HG03039 (cell line): Measurements from ENCODE around the gene ERC1.

ENCODE experiments used
- ATAC-seq: cut with Tn5 transposase; IDR thresholded peaks from one replicate; pipeline ENCODE4 v1.9.1; 2021; ENCODE audit warnings: mild to moderate bottlenecking, moderate library complexity; ENCODE audit not compliant: unreplicated experiment

The ERC1 gene

GRCh38 chr12:1377117-1377516 lies 386.1 kb downstream of the ERC1 start:
- no peak for ATAC-seq

DNA sequence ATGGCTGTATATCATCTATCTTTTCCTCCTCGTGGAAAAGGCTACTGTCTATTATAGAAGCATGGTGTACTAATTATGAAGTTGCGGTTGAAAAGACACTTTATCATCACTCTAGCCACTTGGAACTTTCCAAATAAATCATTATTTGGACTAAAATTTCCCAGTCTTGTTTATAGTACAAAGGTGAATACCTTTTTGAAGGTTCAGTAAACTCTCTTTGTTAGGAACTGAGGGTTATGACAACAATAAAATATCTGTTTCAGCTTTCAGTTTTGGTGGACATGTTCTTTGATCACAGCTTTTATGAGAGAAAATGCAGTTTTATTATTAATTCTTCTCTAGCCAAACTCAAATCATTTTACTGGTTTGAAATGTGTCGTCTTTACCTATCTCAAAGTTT lies 386.7 kb downstream of the ERC1 start:
- ATAC-seq = no peak

DNA sequence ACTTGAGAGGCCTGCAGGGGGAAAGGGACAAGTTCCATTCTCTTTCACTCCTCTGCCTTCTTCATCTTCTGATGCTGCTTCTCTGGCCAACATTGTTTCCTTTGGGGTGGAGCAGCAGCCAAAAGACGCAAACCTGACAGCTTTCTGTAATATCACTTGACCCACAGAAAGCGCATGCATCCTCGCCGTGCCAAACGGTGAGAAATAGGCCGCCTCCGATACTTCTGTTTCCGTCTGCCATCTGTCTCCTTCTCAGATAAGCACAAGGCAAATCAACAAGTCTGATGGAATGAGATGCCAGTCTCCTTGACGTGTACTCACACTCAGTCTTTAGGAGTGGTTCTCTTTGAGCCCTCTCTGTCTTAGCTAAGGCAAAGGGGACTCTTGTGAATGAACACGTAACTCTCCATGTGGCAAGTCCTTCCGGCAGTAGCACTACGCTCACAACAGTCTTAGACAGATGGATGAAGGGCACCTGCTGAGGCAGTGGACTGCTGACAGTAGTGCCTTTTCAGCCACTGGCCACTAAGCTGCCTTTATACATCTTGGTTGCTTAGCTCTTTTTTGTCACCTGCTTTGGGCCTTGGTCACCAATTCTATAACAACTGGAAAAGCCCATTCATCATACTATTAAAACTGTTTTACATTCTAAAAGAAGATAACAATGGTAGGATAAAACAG lies 389.3 kb downstream of the ERC1 start:
- no peak for ATAC-seq

DNA sequence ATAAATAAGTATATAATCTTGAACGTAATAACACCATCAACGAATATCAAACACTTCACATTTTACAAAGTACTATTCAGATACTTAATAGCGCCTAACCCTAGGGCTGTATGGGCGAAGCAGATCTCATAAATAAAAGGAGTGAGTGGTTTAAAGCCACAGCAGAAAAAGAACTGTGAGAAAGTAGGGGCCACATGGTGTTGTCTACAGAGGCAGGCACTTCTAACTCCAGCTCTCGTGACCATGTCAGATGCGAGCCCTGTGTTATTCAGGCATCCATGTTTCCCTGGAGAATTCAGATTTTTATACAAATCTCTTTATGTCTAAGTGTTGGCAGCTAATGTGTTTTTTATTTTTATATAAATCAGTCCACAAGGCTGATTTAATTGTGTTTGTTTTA lies 391.1 kb downstream of the ERC1 start:
- no peak for ATAC-seq

DNA sequence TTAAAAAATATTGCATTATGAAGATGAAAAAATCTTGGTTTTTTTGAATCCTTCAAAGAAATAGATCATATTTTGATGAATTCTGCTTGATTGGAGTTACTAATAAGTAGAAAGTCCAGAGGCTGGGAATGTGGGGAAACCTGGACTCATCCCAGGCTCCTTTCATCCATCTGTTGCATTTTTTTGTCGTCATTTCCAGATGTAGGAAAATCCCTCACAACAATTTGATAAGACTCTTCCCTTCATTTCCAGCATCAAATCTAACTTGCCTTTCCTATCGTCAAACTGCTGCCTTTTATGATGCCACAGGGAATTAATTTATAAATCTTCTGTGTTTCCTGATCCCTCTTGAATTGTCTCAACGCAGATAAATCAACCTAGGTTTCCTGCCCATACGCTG lies 391.8 kb downstream of the ERC1 start:
- no peak for ATAC-seq

- no peak for ATAC-seq
Measured at GRCh38 chr12:1383758-1384157, 392.7 kb downstream of the ERC1 start.

DNA sequence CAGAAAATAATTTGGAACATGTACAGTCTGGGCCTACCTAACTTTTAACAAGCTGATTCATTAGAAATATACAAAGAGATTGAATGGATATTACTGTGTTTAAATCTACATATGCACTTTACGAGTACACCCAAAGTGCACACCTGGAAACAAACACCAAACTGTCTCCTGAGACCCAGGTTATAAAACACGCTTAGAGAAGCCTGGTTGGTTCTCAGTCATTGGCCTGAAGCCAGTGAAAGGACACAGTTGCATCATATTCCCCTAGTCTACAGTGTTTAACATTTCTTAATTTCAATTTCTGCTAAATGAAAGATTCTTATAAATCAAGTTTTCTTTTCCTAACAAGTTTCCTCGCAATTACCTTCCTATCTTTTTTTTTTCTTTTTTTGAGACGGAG lies 393.9 kb downstream of the ERC1 start:
- no peak for ATAC-seq

- no peak for ATAC-seq
Measured at GRCh38 chr12:1391722-1392121, 400.7 kb downstream of the ERC1 start.

DNA sequence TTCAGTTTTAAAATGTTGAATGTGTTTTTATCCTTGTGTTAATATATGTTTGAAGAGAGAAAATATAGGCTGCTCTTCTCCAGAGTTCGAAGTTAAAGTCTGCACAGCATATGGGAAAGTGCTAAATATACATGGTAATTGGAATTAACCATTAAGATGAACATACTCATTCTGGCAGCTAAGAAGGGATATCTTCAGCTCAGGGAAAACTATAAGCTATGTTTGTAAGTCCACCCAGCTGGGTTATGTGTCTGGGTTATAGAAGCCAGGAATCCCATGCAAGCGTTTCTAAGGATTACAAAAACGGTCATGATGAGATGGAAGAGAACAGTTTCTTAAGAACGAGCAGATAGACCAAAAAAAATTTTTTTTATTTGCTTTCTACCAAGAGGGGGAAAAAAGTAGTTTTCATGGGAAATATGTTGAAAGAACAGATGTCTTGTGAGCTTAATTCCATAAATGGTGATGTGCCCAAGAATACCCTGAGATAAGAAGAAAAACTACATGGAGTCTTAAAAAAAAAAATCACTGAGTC lies 404.5 kb downstream of the ERC1 start:
- ATAC-seq = no peak

GRCh38 chr12:1398673-1399072 lies 407.6 kb downstream of the ERC1 start:
- ATAC-seq = no peak

DNA sequence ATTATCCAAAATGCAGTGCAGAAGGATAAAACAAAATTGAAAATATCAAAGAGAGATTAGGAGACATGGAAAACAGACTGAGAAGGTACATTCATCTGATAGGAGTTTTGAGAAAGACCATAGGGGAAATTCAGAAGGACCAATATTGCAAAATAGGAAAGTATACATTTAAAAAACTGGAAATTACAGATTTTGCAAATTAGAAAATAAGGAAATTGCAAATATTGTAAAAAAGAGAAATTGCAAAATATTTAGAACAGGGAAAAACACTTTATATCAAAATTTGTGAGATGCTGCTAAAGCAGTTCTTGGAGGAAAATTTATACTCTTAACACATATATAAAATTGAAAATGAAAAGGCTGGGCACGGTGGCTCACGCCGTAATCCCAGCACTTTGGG lies 410.9 kb downstream of the ERC1 start:
- ATAC-seq = no peak

DNA sequence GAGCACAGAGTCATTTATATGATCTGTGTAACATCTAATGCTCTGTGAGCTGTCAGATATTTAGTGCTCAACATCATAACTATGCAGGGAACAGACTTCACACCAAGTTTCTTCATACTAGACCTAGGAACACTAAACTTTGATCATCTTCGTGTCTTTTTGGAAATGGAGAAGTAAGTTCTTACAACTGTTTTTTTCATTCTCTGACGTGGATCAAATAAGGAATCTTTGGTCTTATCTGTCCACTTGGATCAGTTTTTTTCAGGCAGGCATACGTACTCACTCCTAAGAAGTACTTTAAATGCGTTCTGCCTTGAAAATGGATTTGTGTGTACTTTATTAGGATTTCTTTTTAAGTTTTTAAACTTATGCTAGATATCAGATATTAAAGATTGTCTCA lies 412.4 kb downstream of the ERC1 start:
- ATAC-seq = no peak

GRCh38 chr12:1405619-1406018 lies 414.6 kb downstream of the ERC1 start:
- ATAC-seq = no peak

- ATAC-seq = no peak
Measured at GRCh38 chr12:1410794-1411193, 419.8 kb downstream of the ERC1 start.

DNA sequence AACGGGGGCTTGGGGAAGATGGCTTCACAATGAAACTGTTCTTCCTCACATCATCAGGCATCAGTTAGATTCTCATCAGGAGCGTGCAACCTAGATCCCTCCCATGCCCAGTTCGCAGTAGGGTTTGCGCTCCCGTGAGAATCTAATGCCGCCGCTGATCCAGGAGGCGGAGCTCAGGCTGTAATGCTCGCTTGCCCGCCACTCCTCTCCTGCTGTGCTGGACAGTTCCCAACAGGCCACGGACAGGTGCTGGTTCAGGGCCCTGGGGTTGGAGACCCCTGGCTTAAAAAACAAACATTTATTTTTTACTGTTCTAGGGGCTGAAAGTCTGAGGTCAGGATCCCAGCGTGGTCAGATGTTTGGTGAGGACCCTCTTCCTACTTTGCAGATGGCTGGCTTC lies 422.9 kb downstream of the ERC1 start:
- ATAC-seq = no peak

GRCh38 chr12:1418144-1418543 lies 427.1 kb downstream of the ERC1 start:
- ATAC-seq = no peak

DNA sequence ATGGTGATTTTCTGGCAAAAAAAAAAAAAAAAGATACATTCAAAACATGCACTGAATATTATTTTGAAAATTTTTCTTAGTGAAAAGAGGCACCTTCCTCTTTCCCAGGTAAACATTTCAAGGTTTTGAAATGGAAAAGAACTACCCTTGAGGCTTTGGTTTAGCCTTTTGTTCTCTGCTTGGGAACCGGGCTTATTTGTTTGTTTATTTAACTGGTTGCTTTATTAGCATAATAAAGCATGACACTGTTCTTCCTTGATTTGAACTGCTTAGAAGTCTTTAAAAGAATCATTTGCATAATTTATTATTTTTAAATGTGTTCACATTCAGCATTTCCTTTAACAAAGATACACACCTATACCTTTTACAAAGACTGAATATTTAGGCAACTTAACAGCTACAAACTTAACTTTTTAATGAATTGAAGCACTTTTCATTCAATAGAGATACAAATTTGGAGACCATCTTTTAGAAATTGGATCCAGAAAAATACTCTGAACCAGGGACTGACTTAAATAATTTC lies 428.9 kb downstream of the ERC1 start:
- ATAC-seq = no peak

- no peak for ATAC-seq
Measured at GRCh38 chr12:1421091-1421846, 430.2 kb downstream of the ERC1 start.

DNA sequence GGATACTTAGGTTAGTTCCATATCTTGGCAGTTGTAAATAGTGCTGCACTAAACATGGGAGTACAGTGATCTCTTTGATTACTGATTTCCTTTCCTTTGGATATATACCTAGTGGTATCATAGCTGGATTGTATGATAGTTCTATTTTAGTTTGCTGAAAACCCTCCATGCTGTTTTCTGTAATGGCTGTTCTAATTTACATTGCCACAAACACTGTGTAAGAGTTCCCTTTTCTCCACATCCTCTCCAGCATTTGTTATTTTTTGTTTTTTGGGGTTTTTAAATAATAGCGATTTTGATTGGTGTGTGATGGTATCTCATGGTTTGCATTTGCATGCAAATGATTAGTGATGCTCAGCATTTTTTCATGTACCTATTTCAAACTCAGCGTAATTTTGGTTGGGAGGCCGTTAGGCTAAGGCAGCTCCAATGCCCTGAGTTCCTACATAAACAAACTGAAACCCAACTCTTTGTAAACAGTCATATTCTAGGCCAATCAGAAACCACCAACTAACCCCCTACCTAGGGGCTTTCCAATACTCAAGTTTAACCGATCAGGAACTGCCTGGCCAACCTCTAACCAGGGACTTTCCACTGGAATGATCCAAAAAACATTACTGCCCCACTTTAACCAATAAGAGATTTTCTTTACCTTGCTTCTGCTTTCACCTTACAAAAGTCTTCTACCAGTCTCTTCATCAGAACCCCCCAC lies 431.7 kb downstream of the ERC1 start:
- no peak for ATAC-seq

- no peak for ATAC-seq
Measured at GRCh38 chr12:1424674-1425395, 433.8 kb downstream of the ERC1 start.

DNA sequence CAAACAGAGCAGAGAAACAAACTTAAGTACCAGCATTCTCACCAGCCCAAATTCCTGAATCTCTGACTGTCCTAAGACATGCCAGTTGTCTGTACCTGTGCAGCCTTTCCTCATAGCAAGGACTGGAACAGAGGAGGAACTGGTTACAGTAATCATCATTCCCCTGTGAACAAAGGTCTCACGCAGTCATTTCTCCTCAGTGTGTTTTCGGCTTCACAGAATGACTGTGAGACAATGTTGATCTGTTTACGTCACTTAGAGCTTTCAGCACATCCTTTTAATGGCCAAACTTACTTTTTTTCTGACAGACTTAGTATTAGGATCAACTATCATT lies 434.3 kb downstream of the ERC1 start:
- ATAC-seq = no peak
